GM04503 (cell line): ENCODE results near the gene TMEM200B.
"Not testable (repeated sequence)": the region's sequence is repeated elsewhere in the genome, so short reads cannot be mapped to it uniquely, and the experiment has no call there.

Source experiments
- DNase-seq: peaks from one replicate; pipeline ENCODE4 v3.0.0-alpha.2; 2012; ENCODE audit warnings: low read depth

TMEM200B gene

GRCh38 chr1:29133861-29134694 is 10.4 kb upstream of the TMEM200B start:
- no peak for DNase-seq

- DNase-seq = not testable (repeated sequence)
These were observed 7.4 kb upstream of the TMEM200B start for GRCh38 chr1:29131056-29131455.

DNA sequence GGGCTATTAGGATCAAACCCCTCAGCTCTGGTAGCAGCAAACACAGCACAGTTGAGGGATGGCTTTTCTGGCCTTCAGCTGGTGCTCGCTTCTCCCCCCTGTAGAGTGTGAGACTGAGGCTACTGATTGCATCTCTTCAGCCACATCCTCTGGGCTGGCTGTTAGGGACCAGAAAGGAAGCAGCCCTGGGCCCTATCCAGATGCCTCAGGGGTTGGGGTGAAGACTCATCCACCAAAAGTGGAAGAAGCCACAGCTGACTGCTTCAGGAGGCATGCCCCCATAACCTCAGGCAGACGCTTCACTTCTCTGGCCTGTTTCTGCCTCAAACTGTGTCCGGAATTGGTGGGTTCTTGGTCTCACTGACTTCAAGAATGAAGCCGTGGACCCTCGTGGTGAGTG is 6.2 kb upstream of the TMEM200B start:
- no peak for DNase-seq

DNA sequence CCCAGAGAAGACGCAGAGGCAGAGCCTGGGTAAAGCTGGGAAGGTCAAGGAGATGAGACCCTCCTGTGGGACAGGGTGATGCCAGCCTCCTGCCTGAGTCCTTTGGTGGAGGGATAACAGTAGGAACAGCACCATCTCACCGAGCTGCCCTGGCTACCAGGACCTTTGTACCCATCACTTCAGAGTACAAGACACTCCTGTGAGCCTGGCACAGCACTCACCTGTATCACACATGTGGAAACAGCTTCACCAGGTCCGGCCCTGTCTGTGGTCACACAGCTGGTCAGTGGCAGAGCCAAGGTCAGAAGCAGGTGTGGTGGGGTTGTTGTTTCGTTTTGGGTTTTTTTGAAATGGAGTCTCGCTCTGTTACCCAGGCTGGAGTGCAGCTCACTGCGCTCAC is 5.0 kb upstream of the TMEM200B start:
- no peak for DNase-seq

DNA sequence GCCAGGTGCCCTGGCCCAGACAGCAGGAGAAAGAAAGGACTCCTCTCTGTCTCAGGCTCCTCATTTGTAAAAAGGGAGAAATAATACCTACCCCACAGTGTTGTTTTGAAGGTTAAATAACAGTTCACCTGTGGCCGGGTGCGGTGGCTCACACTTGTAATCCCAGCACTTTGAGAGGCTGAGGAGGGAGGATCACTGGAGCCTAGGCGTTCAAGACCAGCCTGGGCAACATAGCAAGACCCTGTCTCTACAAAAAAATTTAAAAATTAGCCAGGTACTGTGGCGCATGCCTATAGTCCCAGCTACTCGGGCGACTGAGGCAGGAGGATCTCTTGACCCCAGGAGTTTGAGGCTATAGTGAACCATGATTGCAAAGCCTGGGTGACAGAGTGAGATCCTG is 2.5 kb upstream of the TMEM200B start:
- no peak for DNase-seq

DNA sequence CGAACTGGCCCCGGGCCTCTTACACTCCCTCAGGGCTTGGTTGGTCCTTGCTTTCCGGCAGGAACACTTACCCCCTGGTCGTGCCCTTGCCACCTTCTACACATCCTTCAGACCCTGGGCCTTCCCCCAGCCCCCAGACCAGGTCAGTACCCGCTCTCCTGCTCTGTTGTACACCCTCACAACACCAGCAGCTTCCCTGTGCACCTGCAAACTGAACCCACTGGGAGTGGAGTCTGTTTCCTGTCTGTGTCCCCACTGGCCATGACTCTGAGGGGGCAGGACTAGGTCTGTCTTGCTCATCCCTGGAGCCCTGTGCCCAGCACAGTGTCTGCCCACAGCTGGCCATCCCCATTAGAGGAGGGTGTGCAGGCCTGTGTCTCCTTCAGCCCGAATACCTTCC is 2.1 kb upstream of the TMEM200B start:
- no peak for DNase-seq

- no peak for DNase-seq
These were observed 1.5 kb upstream of the TMEM200B start for GRCh38 chr1:29125237-29125641.

DNA sequence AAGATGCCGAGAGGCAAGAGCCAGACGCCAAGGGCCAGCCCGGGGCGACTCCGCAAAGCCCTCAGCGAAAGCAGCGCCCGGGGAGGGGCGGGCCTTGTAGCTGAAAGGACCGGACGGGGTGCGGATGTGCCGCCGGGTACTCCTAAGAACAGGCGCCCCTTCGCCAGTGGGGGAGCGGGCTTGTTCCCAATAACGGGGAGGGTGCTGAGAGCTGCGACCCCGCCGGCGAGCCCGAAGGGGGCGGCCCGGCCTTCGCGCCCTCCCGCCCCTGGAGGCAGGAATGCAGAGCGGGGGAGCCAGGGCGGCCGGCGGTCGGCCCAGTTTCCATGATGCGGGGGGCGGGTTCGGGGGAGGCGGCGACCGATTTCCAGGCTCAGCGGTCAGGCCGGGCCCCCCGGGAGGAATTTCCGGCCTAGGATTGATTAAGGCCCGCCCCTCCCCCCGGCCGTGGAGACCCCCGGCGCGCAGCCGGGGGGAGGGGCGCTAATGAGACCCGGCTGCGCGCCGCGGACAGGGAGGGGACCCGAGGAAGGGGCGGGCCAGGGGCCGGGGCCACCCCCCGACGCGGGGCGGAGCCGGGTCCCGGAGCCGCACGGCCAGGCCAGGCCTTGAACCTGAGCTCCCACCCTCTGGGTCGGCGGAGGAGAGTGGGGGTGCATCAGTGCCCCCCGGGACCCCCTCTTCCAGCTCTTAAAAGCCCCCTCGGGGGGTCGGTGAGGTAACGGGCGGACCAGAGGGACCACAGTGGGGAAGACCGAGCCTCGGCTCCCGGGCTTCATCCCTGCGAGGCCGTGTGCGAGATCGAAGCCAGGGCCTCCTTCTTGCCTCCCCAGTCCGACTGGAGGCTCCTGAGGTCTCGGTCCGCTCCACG is 898 bp upstream of the TMEM200B start:
- no peak for DNase-seq

- DNase-seq = no peak
These were observed 433 bp downstream of the TMEM200B start for GRCh38 chr1:29123053-29123886.

- peak; percentile 59 for DNase-seq
These were observed 1.0 kb downstream of the TMEM200B start for GRCh38 chr1:29122682-29123052.

DNA sequence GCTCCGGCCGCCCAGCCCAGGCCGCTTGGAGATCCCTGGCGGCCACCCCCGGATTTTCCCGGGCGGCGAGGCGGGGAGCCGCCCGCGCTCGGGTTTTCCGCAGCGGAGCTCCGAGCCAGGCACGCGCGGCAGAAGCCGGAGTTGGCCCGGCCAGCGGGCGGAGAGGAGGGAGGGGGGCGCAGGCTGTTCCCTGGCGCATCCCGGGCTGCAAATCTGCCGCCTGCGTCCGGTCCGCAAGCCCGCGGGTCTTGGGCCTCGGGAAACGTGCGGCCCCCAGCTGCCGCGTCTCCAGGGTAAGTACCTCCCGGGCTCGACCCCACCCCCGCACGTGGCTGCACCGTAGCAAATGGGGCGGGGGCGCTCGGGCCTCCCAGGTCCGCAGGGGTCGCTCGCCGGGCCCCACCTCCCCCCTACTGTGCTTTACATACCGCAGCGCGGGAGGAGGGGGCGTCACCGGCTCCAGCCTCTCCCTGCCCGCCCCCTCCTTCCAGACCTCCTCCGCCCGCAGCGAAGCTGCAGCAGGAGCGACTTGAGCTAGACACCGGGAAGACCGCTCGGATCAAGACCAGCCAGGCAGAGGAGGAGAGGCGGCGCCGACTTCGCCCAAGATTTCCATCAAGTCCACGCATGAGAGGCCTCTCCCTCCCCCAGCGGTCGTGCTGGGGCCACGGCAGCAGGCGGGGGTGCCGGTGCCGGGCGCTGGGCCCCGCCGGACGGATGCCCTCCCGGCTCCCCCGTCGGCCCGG is 1.6 kb downstream of the TMEM200B start:
- DNase-seq = no peak

- no peak for DNase-seq
These were observed 2.2 kb downstream of the TMEM200B start for GRCh38 chr1:29121516-29121935.

- no peak for DNase-seq
These were observed 2.7 kb downstream of the TMEM200B start for GRCh38 chr1:29120947-29121485.

DNA sequence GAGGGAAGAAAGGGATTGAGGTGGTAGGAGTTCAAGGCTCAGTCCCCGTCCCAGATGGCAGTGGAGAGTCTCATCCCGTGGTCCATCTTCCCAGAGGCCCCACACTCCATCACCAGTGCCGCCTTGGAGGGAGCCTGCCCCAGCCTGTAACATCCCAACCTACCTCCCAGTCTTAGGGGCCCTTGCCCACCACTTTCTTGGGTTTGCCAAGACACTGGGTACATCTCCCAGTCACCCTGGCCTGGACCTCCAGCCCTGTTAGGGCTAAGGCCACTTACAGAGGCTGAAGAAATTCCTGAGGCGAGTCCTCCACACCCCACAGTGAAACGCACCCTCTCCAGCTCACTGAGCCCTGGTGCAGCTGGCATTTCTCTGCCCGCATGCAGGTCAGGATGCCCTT is 3.3 kb downstream of the TMEM200B start:
- DNase-seq = no peak

DNA sequence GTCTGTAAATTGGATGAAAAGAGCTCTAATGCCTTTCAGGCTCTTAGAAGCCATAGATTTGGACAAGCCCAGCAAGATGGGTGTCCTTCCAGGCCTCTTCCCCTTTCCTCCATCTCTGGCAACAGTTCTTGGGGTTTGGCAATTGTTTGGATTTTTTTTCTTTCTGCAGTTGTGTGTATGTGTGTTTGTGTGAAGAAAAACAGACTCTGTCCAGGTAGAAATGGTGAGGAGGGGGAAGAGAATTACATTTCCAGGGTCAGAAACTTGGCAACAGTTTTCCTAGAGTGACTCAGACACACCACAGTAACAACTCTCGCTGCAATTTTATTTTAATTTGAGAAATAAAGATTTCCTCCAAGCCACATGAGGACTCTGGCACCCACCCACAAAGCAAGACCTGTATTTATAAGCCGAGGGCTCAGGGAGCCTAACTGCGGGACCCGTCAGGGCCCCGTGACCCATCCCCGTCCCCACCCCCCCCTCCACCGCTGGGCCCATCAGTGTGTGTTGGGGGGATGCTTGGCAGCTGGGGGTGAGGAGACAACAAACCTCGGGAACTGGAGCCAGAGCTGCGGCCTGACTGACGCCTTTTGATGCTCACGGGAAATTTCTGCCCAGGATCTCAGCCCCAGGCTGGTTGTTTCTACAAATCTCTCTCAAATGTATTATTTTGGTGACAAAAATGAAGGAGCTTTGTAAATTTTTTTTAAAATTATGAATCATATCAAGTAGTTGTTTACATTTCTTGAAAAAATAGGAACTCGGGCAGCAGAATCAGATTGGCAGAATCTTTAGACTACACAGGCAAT is 4.4 kb downstream of the TMEM200B start:
- DNase-seq = no peak

DNA sequence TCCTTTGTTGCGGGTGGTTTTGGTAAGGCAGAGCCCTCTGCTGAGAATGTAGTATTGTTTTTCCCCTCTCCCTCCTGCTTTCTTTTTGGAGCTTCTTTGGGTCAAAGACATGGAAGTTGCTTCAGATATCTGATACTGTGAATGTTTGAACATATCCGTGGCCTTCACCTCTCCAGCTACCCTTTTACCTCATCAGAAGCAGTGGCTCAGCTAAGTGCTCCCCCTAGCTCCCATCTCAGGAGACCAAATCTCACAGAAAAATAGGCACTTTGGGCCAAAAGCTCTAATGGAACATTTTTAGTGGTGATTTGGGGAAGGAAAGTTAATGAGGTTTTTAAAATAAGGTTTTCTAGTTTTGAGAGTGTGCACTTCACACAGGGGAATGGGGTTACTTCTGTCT is 6.3 kb downstream of the TMEM200B start:
- no peak for DNase-seq

DNA sequence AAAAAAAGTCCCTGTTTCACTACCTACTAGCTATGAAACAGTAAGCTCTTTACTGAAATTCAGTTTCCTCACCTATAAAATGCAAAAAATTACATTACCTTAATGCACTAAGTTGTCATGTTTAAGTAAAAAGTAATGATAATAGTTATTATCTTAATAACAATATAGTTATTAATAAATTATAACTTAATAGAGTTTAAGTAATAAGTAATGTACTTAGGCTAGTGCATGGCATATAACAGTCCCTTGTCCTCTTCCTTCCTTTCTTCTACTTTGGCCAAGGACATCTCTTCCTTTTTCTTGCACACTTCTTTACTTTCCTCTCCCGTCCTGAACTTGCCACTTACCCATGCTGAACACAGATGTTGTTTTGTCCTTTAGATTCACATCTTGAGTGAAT is 9.0 kb downstream of the TMEM200B start:
- no peak for DNase-seq

GRCh38 chr1:29113413-29114117 is 10.1 kb downstream of the TMEM200B start:
- no peak for DNase-seq

DNA sequence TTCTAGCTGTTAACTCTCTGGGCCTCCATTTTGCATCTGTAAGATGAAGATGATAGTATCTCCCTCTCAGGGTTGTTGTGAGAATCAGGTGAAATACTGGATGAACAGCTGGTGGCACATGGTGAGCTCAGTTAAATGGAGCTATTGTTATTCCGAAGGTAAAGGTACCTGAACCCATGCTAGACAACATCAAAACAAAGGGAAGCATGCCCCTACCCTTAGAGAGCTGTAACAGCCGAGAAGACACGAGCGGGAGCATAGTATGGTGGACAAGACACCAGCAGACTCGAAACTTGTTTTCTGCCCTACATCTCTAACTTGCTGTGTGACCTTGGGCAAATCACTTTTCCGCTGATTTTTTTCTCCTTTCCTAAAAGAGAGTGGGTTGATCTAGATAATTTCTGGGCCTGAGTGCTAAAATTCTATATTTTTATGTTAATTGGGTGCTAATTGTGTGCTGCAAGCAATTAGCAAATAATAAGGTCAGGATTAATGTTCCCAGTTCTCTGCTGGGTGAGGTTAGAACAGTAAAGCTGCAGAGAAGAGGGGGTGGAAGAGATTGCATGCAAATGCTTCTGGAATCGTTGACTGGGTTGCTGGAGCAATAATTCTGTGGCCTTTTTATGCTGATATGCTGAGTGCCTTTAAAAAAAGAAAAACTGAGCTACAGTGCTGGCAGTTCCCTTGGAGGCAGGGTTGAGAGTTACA is 10.8 kb downstream of the TMEM200B start:
- no peak for DNase-seq
